ENCODE results near the gene NDUFS5. TPM values are rescaled to one million over a fixed set of nuclear protein-coding genes. Genes with fewer than 3 reads are reported as not detected.

NDUFS5 gene
- polyA plus RNA-seq, 1 donor (not counting 4 experiments of a cell fraction or from before 2014, with no cell fraction given), result 977 TPM

GRCh38 chr1:39036678-39037077 lies 10.5 kb downstream of the NDUFS5 start:
- H3K4me1 ChIP-seq (ENCODE audit: control insufficient read depth, extremely low read depth, insufficient read depth, low read length), result no peaks in the 10 kb centered on the region
- no peaks in the 10 kb centered on the region for H3K9me1 ChIP-seq (ENCODE audit: control insufficient read depth, extremely low read depth, insufficient read depth, low read length)
- no peak overlapping the region for H3K27ac ChIP-seq (ENCODE audit: control insufficient read depth, insufficient read depth, low read length)
- no peak for FAIRE-seq
- H3K4me3 ChIP-seq (ENCODE audit: control insufficient read depth in 2 of 3, extremely low read depth in 1 of 3, insufficient read depth in 2 of 3, low read depth in 1 of 3, low read length in 3 of 3), result no peak overlapping the region
- no peak overlapping the region for H3K9ac ChIP-seq (ENCODE audit: control insufficient read depth, extremely low read depth, insufficient read depth, low read length)
- no peak for DNase-seq (ENCODE audit: low read depth, low spot score)
- H2AFZ ChIP-seq (ENCODE audit: control insufficient read depth, low read length), result no peak overlapping the region
- no peaks in the 10 kb centered on the region for H3K9me3 ChIP-seq (ENCODE audit: control insufficient read depth, low read depth, low read length)
- peaks cover 13% of the 10 kb centered on the region for H3K79me2 ChIP-seq (ENCODE audit: control insufficient read depth, insufficient read depth, low read length)
- dilution Hi-C loops (cut with MboI; ENCODE audit: extremely low pct_ligation_motif_present, low sequenced_read_pairs), result no loop called here
- H3K36me3 ChIP-seq (ENCODE audit: control insufficient read depth in 2 of 2, extremely low read depth in 1 of 2, insufficient read depth in 2 of 2, low read length in 2 of 2), result peaks cover 12% of the 10 kb centered on the region in 2 experiments
- no peaks in the 10 kb centered on the region for H3K27me3 ChIP-seq (ENCODE audit: control insufficient read depth, extremely low read depth, insufficient read depth, low read length)
- no peak overlapping the region for H3K4me2 ChIP-seq (ENCODE audit: control insufficient read depth, extremely low read depth, insufficient read depth, low read depth, low read length)
- TF ChIP-seq EZH2 (IDR thresholded peaks at IDR 0.05; ENCODE audit: low read length), result no peak
- TF ChIP-seq, protein P1, sequence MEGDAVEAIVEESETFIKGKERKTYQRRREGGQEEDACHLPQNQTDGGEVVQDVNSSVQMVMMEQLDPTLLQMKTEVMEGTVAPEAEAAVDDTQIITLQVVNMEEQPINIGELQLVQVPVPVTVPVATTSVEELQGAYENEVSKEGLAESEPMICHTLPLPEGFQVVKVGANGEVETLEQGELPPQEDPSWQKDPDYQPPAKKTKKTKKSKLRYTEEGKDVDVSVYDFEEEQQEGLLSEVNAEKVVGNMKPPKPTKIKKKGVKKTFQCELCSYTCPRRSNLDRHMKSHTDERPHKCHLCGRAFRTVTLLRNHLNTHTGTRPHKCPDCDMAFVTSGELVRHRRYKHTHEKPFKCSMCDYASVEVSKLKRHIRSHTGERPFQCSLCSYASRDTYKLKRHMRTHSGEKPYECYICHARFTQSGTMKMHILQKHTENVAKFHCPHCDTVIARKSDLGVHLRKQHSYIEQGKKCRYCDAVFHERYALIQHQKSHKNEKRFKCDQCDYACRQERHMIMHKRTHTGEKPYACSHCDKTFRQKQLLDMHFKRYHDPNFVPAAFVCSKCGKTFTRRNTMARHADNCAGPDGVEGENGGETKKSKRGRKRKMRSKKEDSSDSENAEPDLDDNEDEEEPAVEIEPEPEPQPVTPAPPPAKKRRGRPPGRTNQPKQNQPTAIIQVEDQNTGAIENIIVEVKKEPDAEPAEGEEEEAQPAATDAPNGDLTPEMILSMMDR (optimal IDR thresholded peaks at IDR 0.05 in 1 of 3, IDR thresholded peaks at IDR 0.05 in 1 of 3, conservative IDR thresholded peaks at IDR 0.05 in 1 of 3; ENCODE audit: extremely low read depth in 1 of 3, insufficient read depth in 2 of 3, low read length in 3 of 3), result no peak
- H4K20me1 ChIP-seq (ENCODE audit: control insufficient read depth, extremely low read depth, insufficient read depth, low read length), result no peaks in the 10 kb centered on the region

DNA sequence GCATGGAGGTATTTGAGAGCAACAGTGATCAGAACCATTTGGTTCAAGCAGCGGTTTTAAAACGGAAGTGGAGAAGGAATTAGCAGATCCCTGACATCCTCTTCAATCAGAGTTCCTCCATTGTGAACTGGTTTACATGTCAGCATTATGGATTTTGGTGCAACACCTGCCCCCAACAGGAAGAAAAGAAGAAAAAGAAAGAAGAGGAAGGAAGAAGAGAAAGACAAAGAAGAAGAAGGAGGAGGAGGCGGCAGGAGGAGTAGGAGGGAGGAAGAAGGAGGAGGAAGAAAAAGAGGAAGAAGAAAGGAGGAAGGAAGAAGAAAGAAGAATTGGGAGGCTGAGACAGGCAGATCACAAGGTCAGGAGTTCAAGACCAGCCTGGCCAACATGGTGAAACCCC lies 17.4 kb downstream of the NDUFS5 start:
- dilution Hi-C loops (cut with MboI; ENCODE audit: extremely low pct_ligation_motif_present, low sequenced_read_pairs), result no loop called here
- Histone ChIP-seq H3K4me2 (ENCODE audit: control insufficient read depth, extremely low read depth, insufficient read depth, low read depth, low read length) (no peak overlapping the region), H4K20me1 (ENCODE audit: control insufficient read depth, extremely low read depth, insufficient read depth, low read length) (no peaks in the 10 kb centered on the region), H3K27ac (ENCODE audit: control insufficient read depth, insufficient read depth, low read length) (no peak overlapping the region), H3K27me3 (ENCODE audit: control insufficient read depth, extremely low read depth, insufficient read depth, low read length) (no peaks in the 10 kb centered on the region), H3K4me3 (ENCODE audit: control insufficient read depth in 2 of 3, extremely low read depth in 1 of 3, insufficient read depth in 2 of 3, low read depth in 1 of 3, low read length in 3 of 3) (no peak overlapping the region), H3K9me3 (ENCODE audit: control insufficient read depth, low read depth, low read length) (no peaks in the 10 kb centered on the region), H3K36me3 (ENCODE audit: control insufficient read depth in 2 of 2, extremely low read depth in 1 of 2, insufficient read depth in 2 of 2, low read length in 2 of 2) (peaks cover 2 to 5% of the 10 kb centered on the region in 2 experiments), H3K9ac (ENCODE audit: control insufficient read depth, extremely low read depth, insufficient read depth, low read length) (no peak overlapping the region), H3K4me1 (ENCODE audit: control insufficient read depth, extremely low read depth, insufficient read depth, low read length) (no peaks in the 10 kb centered on the region), H3K9me1 (ENCODE audit: control insufficient read depth, extremely low read depth, insufficient read depth, low read length) (no peaks in the 10 kb centered on the region), H2AFZ (ENCODE audit: control insufficient read depth, low read length) (no peak overlapping the region), H3K79me2 (ENCODE audit: control insufficient read depth, insufficient read depth, low read length) (no peaks in the 10 kb centered on the region)
- DNase-seq (ENCODE audit: low read depth, low spot score), result no peak
- no peak for TF ChIP-seq EZH2 (IDR thresholded peaks at IDR 0.05; ENCODE audit: low read length)
- TF ChIP-seq, protein P1 (optimal IDR thresholded peaks at IDR 0.05 in 1 of 3, IDR thresholded peaks at IDR 0.05 in 1 of 3, conservative IDR thresholded peaks at IDR 0.05 in 1 of 3; ENCODE audit: extremely low read depth in 1 of 3, insufficient read depth in 2 of 3, low read length in 3 of 3), result no peak
- FAIRE-seq, result no peak
